ENCODE measurements around the gene TRAF6.
A peak's percentile ranks its signal among the peaks of the same experiment; 100 is the strongest.
"Not testable (repeated sequence)": the region's sequence is repeated elsewhere in the genome, so short reads cannot be mapped to it uniquely, and the experiment has no call there.

Gene TRAF6

GRCh38 chr11:36500315-36500721 is 9.8 kb downstream of the TRAF6 start:
- DNase-seq: peak; percentile 78
- in situ Hi-C loops (cut with HindIII; ENCODE audit: low pct_ligation_motif_present, low pct_unique_long_range_greater_than_20kb, low sequenced_read_pairs): no loop called here

DNA sequence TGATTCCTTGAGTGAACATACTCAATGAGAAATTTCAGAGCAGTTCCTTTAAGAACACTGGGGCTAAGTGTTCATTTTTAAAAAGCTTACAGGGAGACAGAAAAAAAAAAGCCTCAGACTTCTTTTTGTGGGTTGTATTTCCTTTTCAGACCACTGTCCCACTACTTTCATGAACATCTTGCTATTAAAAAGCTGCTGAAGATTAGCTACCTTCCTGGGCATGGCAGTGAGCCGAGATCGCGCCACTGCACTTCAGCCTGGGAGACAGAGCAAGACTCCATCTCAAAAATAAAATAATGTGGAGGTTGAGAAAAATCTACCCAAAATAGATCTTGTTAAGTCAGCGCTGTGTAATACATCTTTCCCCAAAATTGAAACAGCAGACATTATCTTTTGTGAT is 10.8 kb downstream of the TRAF6 start:
- no peak for DNase-seq
- in situ Hi-C loops (cut with HindIII; ENCODE audit: low pct_ligation_motif_present, low pct_unique_long_range_greater_than_20kb, low sequenced_read_pairs): no loop called here

- in situ Hi-C loops (cut with HindIII; ENCODE audit: low pct_ligation_motif_present, low pct_unique_long_range_greater_than_20kb, low sequenced_read_pairs): no loop called here
- no peak for DNase-seq
Observed at GRCh38 chr11:36498721-36499120, 11.4 kb downstream of the TRAF6 start.

DNA sequence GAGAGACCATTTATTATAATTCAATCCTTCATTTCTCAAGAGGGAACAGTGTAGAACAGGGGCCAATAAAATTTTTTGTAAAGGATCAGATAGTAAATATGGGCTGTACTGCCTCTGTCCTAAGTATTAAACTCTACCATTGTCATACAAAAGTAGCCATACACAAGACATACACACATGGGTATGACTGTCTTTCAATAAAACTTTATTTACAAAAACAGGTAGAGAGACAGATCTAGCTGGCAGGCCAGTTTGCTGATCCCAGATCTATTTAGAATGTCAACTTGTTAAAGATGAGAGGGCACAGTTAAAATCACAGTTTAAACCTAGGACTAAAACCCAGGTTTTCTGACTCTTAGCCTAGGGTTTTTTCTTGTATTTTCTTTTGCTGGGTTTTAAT is 16.7 kb downstream of the TRAF6 start:
- DNase-seq: no peak
- in situ Hi-C loops (cut with HindIII; ENCODE audit: low pct_ligation_motif_present, low pct_unique_long_range_greater_than_20kb, low sequenced_read_pairs): no loop called here

- peak; percentile 39 for DNase-seq
- in situ Hi-C loops (cut with HindIII; ENCODE audit: low pct_ligation_motif_present, low pct_unique_long_range_greater_than_20kb, low sequenced_read_pairs): no loop called here
Observed at GRCh38 chr11:36492724-36493304, 17.3 kb downstream of the TRAF6 start.

GRCh38 chr11:36490026-36490806 is 19.9 kb downstream of the TRAF6 start:
- in situ Hi-C loops (cut with HindIII; ENCODE audit: low pct_ligation_motif_present, low pct_unique_long_range_greater_than_20kb, low sequenced_read_pairs): no loop called here
- DNase-seq: no peak

DNA sequence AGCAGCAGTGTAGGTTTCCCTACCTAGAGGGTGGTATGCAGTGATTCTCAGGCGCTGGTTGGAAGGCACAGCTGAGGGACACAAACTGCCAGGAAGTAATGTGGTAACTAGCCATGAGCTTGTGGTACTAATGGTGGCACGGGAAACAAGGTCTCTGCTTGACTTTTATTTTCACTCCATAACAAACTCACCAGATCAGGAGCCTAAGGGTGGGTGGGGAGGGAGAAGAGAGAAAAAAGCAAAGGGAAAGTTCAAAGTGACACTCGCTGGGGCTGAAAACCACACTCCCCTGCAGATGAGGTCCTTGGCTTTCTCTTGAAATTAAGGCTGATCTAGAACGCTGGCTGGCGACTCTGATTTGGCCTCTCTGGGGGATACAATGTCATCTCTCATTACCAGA is 22.0 kb downstream of the TRAF6 start:
- no peak for DNase-seq
- in situ Hi-C loops (cut with HindIII; ENCODE audit: low pct_ligation_motif_present, low pct_unique_long_range_greater_than_20kb, low sequenced_read_pairs): no loop called here

DNA sequence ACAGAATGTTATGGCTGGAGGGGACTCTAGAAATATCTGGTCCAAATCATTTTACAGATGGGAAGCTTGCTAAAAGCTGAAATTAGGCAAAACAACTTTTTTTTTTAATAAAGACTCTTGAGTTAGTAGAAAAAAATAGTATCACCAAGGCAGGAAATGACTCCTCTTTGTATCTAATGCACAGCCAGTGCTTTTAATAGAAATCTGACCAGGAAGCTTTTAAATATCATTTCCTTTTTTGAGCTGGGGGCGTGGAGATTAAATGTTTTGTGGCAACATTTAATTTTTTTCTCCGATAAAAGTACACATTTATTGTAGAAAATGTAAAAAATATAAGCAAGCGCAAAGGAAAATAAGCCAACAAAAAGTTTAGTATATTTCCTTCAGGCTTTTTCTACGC is 22.5 kb downstream of the TRAF6 start:
- DNase-seq: no peak
- in situ Hi-C loops (cut with HindIII; ENCODE audit: low pct_ligation_motif_present, low pct_unique_long_range_greater_than_20kb, low sequenced_read_pairs): no loop called here

DNA sequence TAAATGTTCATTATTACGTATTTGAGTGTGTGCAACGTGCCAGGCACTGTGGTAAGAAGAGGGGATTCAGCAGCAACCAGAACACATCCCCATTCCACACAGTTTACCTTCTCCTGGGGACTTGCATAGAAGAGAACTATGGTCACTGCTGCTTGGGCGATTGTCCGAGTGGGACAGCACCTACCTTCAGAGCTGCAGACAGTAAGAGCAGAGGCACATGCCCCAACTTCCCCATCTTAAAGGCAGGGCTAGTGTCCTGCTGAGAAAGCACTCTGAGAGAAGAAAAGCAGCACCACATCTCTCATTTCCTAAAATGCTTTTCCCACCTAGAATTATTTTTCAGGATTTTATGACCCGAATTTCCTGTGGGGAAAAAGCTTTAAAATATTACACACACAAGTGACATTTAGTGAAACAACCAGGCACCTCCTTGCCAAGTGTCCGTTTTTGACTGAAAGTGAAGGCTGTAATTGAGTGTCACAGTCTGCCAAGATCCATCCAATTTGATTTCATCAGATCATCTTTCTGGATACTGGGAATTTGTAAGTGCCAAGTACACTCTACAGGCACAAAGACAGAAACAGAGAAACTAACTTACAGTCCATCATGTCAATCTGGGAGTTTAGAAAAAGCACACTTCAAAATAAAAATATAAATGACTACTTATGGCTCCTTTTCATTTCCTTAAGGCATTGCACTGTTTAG is 24.6 kb downstream of the TRAF6 start:
- in situ Hi-C loops (cut with HindIII; ENCODE audit: low pct_ligation_motif_present, low pct_unique_long_range_greater_than_20kb, low sequenced_read_pairs): no loop called here
- no peak for DNase-seq

DNA sequence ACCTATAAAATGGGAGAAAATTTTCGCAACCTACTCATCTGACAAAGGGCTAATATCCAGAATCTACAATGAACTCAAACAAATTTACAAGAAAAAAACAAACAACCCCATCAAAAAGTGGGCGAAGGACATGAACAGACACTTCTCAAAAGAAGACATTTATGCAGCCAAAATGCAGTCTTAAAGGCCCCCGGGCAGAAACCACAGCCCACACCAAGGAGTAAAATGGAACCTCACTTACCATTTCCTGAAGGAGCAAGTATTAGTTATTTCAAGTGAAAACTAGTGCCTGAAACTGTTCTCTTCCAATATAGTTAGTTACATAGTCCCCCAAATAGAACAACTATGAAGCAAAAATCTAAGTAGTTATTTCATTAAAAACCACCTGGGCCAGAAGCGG is 27.0 kb downstream of the TRAF6 start:
- in situ Hi-C loops (cut with HindIII; ENCODE audit: low pct_ligation_motif_present, low pct_unique_long_range_greater_than_20kb, low sequenced_read_pairs); DNase-seq: not testable (repeated sequence)

DNA sequence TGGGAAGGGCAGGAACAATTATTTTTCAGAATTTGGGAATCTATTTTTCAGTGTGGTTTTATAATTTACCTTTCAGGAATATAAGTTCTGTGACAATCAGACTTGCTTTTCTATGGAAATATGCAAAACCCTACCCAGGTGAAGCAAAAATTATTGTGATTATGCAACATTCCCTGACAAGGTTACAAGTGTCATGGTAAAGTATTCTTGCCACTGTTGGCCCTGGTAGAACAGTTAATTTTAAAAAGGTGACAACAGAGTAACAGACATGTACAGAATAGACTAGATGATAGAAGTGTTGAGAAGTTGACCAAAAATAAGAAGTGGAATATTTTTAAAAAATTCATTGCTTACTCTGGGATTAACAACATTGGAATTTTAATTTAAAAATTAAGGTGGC is 29.2 kb downstream of the TRAF6 start:
- no peak for DNase-seq
- in situ Hi-C loops (cut with HindIII; ENCODE audit: low pct_ligation_motif_present, low pct_unique_long_range_greater_than_20kb, low sequenced_read_pairs): no loop called here

GRCh38 chr11:36478700-36479329 is 31.3 kb downstream of the TRAF6 start:
- peak; percentile 62 for DNase-seq
- in situ Hi-C loops (cut with HindIII; ENCODE audit: low pct_ligation_motif_present, low pct_unique_long_range_greater_than_20kb, low sequenced_read_pairs): no loop called here

- in situ Hi-C loops (cut with HindIII; ENCODE audit: low pct_ligation_motif_present, low pct_unique_long_range_greater_than_20kb, low sequenced_read_pairs): no loop called here
- no peak for DNase-seq
Observed at GRCh38 chr11:36475192-36475591, 34.9 kb downstream of the TRAF6 start.

GRCh38 chr11:36471577-36471976 is 38.5 kb downstream of the TRAF6 start:
- in situ Hi-C loops (cut with HindIII; ENCODE audit: low pct_ligation_motif_present, low pct_unique_long_range_greater_than_20kb, low sequenced_read_pairs): no loop called here
- DNase-seq: no peak

DNA sequence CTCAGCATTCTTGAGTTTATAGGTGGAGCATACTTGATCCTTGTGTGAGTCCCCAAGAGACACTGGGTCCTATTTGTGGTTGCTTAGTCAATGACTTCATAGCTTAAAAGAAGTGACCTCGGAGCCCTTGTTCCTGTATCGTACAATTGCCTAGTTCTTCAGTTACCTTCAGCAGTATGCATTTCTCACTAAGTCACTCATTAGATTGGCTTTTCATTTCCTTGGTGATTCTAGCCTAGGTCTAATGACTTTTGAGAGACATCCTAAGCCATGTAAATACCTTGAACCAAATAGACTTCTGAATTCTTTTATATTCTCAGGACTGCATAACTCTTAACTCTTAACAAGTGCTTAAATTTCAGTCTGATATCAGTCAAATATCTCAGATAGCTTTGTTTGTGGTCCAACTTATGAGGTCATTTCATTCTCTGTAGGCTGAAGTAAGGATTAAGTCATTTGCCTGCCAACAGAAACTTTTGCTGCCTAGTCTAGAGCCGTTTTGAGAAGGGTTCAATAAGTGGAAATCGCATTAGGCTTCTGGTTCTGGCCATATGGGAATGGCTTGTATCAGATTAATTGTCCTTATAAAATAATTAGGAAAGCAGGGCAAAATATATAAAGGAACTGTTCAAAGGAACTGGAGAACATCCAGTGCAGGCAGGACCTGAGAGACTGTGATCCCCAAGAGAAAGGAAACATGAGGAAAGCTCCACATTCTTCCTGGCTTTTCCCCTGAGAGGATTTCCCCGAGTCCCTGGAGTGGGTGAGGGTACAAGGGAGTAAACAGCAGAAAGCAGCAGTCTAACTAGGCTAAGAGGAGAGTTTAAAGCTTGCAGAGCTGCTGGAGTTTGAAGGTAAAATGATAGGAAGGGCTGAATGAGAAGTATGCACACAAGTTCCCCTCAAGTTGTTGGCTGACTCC is 39.9 kb downstream of the TRAF6 start:
- in situ Hi-C loops (cut with HindIII; ENCODE audit: low pct_ligation_motif_present, low pct_unique_long_range_greater_than_20kb, low sequenced_read_pairs): no loop called here
- DNase-seq: no peak

GRCh38 chr11:36469063-36469462 is 41.0 kb downstream of the TRAF6 start:
- in situ Hi-C loops (cut with HindIII; ENCODE audit: low pct_ligation_motif_present, low pct_unique_long_range_greater_than_20kb, low sequenced_read_pairs): no loop called here
- DNase-seq: peak; percentile 16

GRCh38 chr11:36467916-36468315 is 42.2 kb downstream of the TRAF6 start:
- DNase-seq: no peak
- in situ Hi-C loops (cut with HindIII; ENCODE audit: low pct_ligation_motif_present, low pct_unique_long_range_greater_than_20kb, low sequenced_read_pairs): no loop called here

GRCh38 chr11:36467012-36467411 is 43.1 kb downstream of the TRAF6 start:
- no peak for DNase-seq
- in situ Hi-C loops (cut with HindIII; ENCODE audit: low pct_ligation_motif_present, low pct_unique_long_range_greater_than_20kb, low sequenced_read_pairs): no loop called here
